ENCODE data around the gene LIN28A. TPM values are rescaled to one million over a fixed set of nuclear protein-coding genes. Genes with fewer than 3 reads are reported as not detected.

LIN28A gene
- total and polyA plus RNA-seq, 2 donors (not counting 1 experiment from before 2014, with no cell fraction given): not detected

DNA sequence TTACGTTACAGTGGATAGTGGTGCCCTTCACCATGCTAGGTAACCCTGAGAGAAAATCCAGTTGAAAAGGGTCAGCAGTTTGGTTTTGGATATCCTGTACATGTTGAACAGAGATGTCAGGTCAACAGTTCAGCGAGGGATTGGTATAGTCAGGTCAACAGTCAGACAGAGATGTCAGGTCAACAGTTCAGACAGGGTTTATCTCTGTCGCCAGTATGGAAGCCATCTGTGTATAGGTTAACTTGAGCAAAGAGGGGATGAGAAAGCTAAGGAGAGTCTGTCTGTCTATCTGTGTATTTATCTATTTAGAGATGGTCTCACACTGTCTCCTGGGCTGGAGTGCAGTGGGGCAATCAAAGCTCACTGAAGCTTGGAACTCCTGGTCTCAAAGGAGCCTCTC is 39.3 kb downstream of the LIN28A start:
- no peak overlapping the region for H3K4me3 Mint-ChIP-seq
- Histone ChIP-seq H3K4me3 (ENCODE audit: control extremely low read depth in 1 of 5, extremely low read depth in 1 of 5, insufficient read depth in 1 of 5, low read depth in 2 of 5, low read length in 4 of 5) (no peak overlapping the region), H3K9me3 (ENCODE audit: control extremely low read depth in 1 of 3, control insufficient read depth in 2 of 3, insufficient read depth in 1 of 3, low read length in 2 of 3) (no peaks in the 10 kb centered on the region), H3K27me3 (replicated peaks in 1 of 4; ENCODE audit: control extremely low read depth in 1 of 4, control insufficient read depth in 3 of 4, insufficient read depth in 4 of 4, low read length in 3 of 4) (no peaks in the 10 kb centered on the region), H3K4me2 (replicated peaks; ENCODE audit: low read depth, low read length, poor library complexity, severe bottlenecking) (no peak overlapping the region), H4K20me1 (ENCODE audit: control insufficient read depth, insufficient read depth, low read length, poor library complexity, severe bottlenecking) (no peaks in the 10 kb centered on the region), H3K27ac (ENCODE audit: low read length in 2 of 2) (no peak overlapping the region), H2AFZ (ENCODE audit: insufficient read depth, low read depth, low read length, poor library complexity, severe bottlenecking) (no peak overlapping the region), H3K9ac (ENCODE audit: low read length) (no peak overlapping the region), H3K79me2 (ENCODE audit: control insufficient read depth, insufficient read depth, low read length) (no peaks in the 10 kb centered on the region), H3K36me3 (replicated peaks in 1 of 2; ENCODE audit: control extremely low read depth in 1 of 2, control insufficient read depth in 1 of 2, extremely low read depth in 1 of 2, insufficient read depth in 2 of 2, low read length in 1 of 2) (peaks cover 5 to 16% of the 10 kb centered on the region in 2 experiments), H3K4me1 (ENCODE audit: control insufficient read depth in 2 of 2, insufficient read depth in 2 of 2, low read length in 2 of 2) (peaks cover 6% of the 10 kb centered on the region in 2 donors)
- CTCF ChIA-PET: no interaction called here
- no peaks in the 10 kb centered on the region for H3K27me3 Mint-ChIP-seq
- TF ChIP-seq, protein P1, sequence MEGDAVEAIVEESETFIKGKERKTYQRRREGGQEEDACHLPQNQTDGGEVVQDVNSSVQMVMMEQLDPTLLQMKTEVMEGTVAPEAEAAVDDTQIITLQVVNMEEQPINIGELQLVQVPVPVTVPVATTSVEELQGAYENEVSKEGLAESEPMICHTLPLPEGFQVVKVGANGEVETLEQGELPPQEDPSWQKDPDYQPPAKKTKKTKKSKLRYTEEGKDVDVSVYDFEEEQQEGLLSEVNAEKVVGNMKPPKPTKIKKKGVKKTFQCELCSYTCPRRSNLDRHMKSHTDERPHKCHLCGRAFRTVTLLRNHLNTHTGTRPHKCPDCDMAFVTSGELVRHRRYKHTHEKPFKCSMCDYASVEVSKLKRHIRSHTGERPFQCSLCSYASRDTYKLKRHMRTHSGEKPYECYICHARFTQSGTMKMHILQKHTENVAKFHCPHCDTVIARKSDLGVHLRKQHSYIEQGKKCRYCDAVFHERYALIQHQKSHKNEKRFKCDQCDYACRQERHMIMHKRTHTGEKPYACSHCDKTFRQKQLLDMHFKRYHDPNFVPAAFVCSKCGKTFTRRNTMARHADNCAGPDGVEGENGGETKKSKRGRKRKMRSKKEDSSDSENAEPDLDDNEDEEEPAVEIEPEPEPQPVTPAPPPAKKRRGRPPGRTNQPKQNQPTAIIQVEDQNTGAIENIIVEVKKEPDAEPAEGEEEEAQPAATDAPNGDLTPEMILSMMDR (IDR thresholded peaks at IDR 0.05): no peak
- TF ChIP-seq EZH2 (IDR thresholded peaks at IDR 0.05; ENCODE audit: borderline replicate concordance, insufficient read depth, low read depth, low read length, poor library complexity, severe bottlenecking): no peak
- POLR2A ChIA-PET: no interaction called here
- H3K9me3 Mint-ChIP-seq (ENCODE audit: insufficient read depth): no peaks in the 10 kb centered on the region
- no peak overlapping the region for H3K27ac Mint-ChIP-seq
- WGBS (ENCODE audit: insufficient coverage): 100% methylated on average over 3 of the region's 3 CpGs
- intact Hi-C loops (cut with micrococcal nuclease): no loop called here
- no peak for DNase-seq
- no peak for ATAC-seq (ENCODE audit: low read depth)
- peaks cover 16% of the 10 kb centered on the region for H3K4me1 Mint-ChIP-seq

DNA sequence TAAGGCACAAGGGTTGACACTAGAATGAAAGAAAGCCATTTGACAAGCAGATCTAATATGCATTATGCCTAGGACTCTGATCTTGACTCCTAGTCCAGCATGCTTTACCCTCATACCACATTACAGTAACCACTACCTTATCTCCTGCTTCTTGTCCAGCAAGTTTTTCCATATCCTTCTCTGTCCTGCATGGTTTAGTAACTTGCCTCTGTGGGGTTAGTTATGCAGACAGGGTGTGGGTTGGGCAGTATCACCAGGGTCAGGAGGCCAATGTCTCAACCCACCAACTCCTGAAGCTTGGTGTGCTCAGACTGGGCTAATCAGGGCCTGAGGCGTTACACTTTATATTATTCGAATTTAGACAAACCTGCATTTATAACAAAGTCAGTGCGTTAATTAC is 40.3 kb downstream of the LIN28A start:
- Mint-ChIP-seq H3K4me1 (peaks cover 16% of the 10 kb centered on the region), H3K9me3 (ENCODE audit: insufficient read depth) (no peaks in the 10 kb centered on the region), H3K27me3 (no peaks in the 10 kb centered on the region), H3K27ac (no peak overlapping the region), H3K4me3 (no peak overlapping the region)
- no peak overlapping the region for H3K9ac ChIP-seq (ENCODE audit: low read length)
- no peak overlapping the region for H2AFZ ChIP-seq (ENCODE audit: insufficient read depth, low read depth, low read length, poor library complexity, severe bottlenecking)
- ChIA-PET CTCF (no interaction called here), POLR2A (no interaction called here)
- H3K4me3 ChIP-seq (ENCODE audit: control extremely low read depth in 1 of 5, extremely low read depth in 1 of 5, insufficient read depth in 1 of 5, low read depth in 2 of 5, low read length in 4 of 5): no peak overlapping the region
- H3K27me3 ChIP-seq (replicated peaks in 1 of 4; ENCODE audit: control extremely low read depth in 1 of 4, control insufficient read depth in 3 of 4, insufficient read depth in 4 of 4, low read length in 3 of 4): no peaks in the 10 kb centered on the region
- H3K79me2 ChIP-seq (ENCODE audit: control insufficient read depth, insufficient read depth, low read length): no peaks in the 10 kb centered on the region
- ATAC-seq (ENCODE audit: low read depth) (no peak), DNase-seq (no peak)
- H3K4me1 ChIP-seq (ENCODE audit: control insufficient read depth in 2 of 2, insufficient read depth in 2 of 2, low read length in 2 of 2): peaks cover 6% of the 10 kb centered on the region in 2 donors
- 100% methylated on average over 2 of the region's 3 CpGs for WGBS (ENCODE audit: insufficient coverage)
- H3K36me3 ChIP-seq (replicated peaks in 1 of 2; ENCODE audit: control extremely low read depth in 1 of 2, control insufficient read depth in 1 of 2, extremely low read depth in 1 of 2, insufficient read depth in 2 of 2, low read length in 1 of 2): peaks cover 5 to 18% of the 10 kb centered on the region in 2 experiments
- TF ChIP-seq EZH2 (IDR thresholded peaks at IDR 0.05; ENCODE audit: borderline replicate concordance, insufficient read depth, low read depth, low read length, poor library complexity, severe bottlenecking): no peak
- TF ChIP-seq, protein P1 (IDR thresholded peaks at IDR 0.05): no peak
- no peaks in the 10 kb centered on the region for H3K9me3 ChIP-seq (ENCODE audit: control extremely low read depth in 1 of 3, control insufficient read depth in 2 of 3, insufficient read depth in 1 of 3, low read length in 2 of 3)
- intact Hi-C loops (cut with micrococcal nuclease): no loop called here
- no peak overlapping the region for H3K27ac ChIP-seq (ENCODE audit: low read length in 2 of 2)
- no peak overlapping the region for H3K4me2 ChIP-seq (replicated peaks; ENCODE audit: low read depth, low read length, poor library complexity, severe bottlenecking)
- H4K20me1 ChIP-seq (ENCODE audit: control insufficient read depth, insufficient read depth, low read length, poor library complexity, severe bottlenecking): no peaks in the 10 kb centered on the region

Data from B cell (primary cell).